Bronchial epithelial cell (primary cell): ENCODE results near the gene CEACAM6. TPM values are rescaled to one million over a fixed set of nuclear protein-coding genes. Genes with fewer than 3 reads are reported as not detected.

ENCODE experiments used
- DNase-seq: peaks from one replicate; pipeline ENCODE4 v3.0.0-alpha.2; 2010; ENCODE audit warnings: low read depth
- FAIRE-seq: peaks from 2 replicates; lab custom pipeline; 2011; peaks lifted over from hg19 to GRCh38; lab: Jason Lieb, UNC
- H3K27me3 ChIP-seq: 2 replicates; pipeline ENCODE4 v1.5.1; 2011; ENCODE audit warnings: low read length; ENCODE audit not compliant: control insufficient read depth, insufficient read depth
- H3K36me3 ChIP-seq: 2 replicates; pipeline ENCODE4 v1.5.1; 2011; ENCODE audit warnings: low read length; ENCODE audit not compliant: control insufficient read depth, insufficient read depth
- H3K4me3 ChIP-seq: 2 replicates; pipeline ENCODE4 v1.5.1; 2011; ENCODE audit warnings: mild to moderate bottlenecking, low read depth, low read length, control low read depth
- CTCF ChIP-seq: IDR thresholded peaks from 2 replicates; pipeline ENCODE4 v1.5.1; 2011; ENCODE audit warnings: mild to moderate bottlenecking, moderate library complexity, low read length, control low read depth, inconsistent platforms; ENCODE audit not compliant: insufficient read depth, severe bottlenecking
- total RNA-seq: library from RNA; depleted of rRNA; stranded (reverse); fragments of >200 nt; gene quantifications from 2 replicates; pipeline ENCODE4 v1.2.1, GENCODE V29; 2014

The CEACAM6 gene
- total RNA-seq, 1 donor from 2014 or later, result 13.7 TPM

GRCh38 chr19:41769608-41770007 lies 14.3 kb downstream of the CEACAM6 start:
- FAIRE-seq, result no peak
- Histone ChIP-seq H3K4me3 (no peak overlapping the region), H3K36me3 (no peaks in the 10 kb centered on the region), H3K27me3 (peaks cover 3% of the 10 kb centered on the region)
- no peak for TF ChIP-seq CTCF
- DNase-seq, result no peak

- no peak overlapping the region for H3K4me3 ChIP-seq
- H3K36me3 ChIP-seq, result no peaks in the 10 kb centered on the region
- TF ChIP-seq CTCF, result no peak
- H3K27me3 ChIP-seq, result peaks cover 3% of the 10 kb centered on the region
- no peak for FAIRE-seq
- DNase-seq, result peak; percentile 71
Observed at GRCh38 chr19:41771410-41771809, 16.1 kb downstream of the CEACAM6 start.

- FAIRE-seq, result peak; percentile 99
- TF ChIP-seq CTCF, result no peak
- Histone ChIP-seq H3K4me3 (no peak overlapping the region), H3K27me3 (peaks cover 3% of the 10 kb centered on the region), H3K36me3 (no peaks in the 10 kb centered on the region)
- peak; percentile 100 for DNase-seq
Observed at GRCh38 chr19:41774515-41774980, 19.2 kb downstream of the CEACAM6 start.

GRCh38 chr19:41776700-41777099 lies 21.4 kb downstream of the CEACAM6 start:
- H3K4me3 ChIP-seq, result no peak overlapping the region
- FAIRE-seq (no peak), DNase-seq (peak; percentile 49)
- no peaks in the 10 kb centered on the region for H3K36me3 ChIP-seq
- no peak for TF ChIP-seq CTCF
- H3K27me3 ChIP-seq, result peaks cover 3% of the 10 kb centered on the region

- no peak for DNase-seq
- no peak for FAIRE-seq
- TF ChIP-seq CTCF, result no peak
Observed at GRCh38 chr19:41783612-41784011, 28.3 kb downstream of the CEACAM6 start.

GRCh38 chr19:41784312-41784711 lies 29.0 kb downstream of the CEACAM6 start:
- peaks cover 8% of the 10 kb centered on the region for H3K27me3 ChIP-seq
- FAIRE-seq (no peak), DNase-seq (no peak)
- no peak for TF ChIP-seq CTCF
- no peak overlapping the region for H3K4me3 ChIP-seq
- no peaks in the 10 kb centered on the region for H3K36me3 ChIP-seq

More at GRCh38 chr19:41783612-41784011, 28.3 kb downstream of the CEACAM6 start:
- H3K4me3 ChIP-seq, result no peak overlapping the region
- H3K36me3 ChIP-seq, result no peaks in the 10 kb centered on the region
- peaks cover 8% of the 10 kb centered on the region for H3K27me3 ChIP-seq
